BLaER1 (cell line): ENCODE data around the gene BICD1.
A peak's percentile ranks its signal among the peaks of the same experiment; 100 is the strongest.

Experiments
- H3K27ac ChIP-seq: shearing (Covaris generic); formaldehyde crosslinking; 2 replicates; pipeline ENCODE4 v1.8.1; 2022
- H3K27me3 ChIP-seq: shearing (Covaris generic); formaldehyde crosslinking; 2 replicates; pipeline ENCODE4 v1.8.1; 2022
- H3K36me3 ChIP-seq: shearing (Covaris generic); formaldehyde crosslinking; 2 replicates; pipeline ENCODE4 v1.8.1; 2022
- H3K4me1 ChIP-seq: shearing (Covaris generic); formaldehyde crosslinking; 2 replicates; pipeline ENCODE4 v1.8.1; 2022
- H3K4me2 ChIP-seq: shearing (Covaris generic); formaldehyde crosslinking; 2 replicates; pipeline ENCODE4 v1.8.1; 2022
- H3K4me3 ChIP-seq: shearing (Covaris generic); formaldehyde crosslinking; 2 replicates; pipeline ENCODE4 v1.8.1; 2022
- H3K9ac ChIP-seq: shearing (Covaris generic); formaldehyde crosslinking; 2 replicates; pipeline ENCODE4 v1.8.1; 2022
- H3K9me3 ChIP-seq: shearing (Covaris generic); formaldehyde crosslinking; 2 replicates; pipeline ENCODE4 v1.8.1; 2022
- H4K20me1 ChIP-seq: shearing (Covaris generic); formaldehyde crosslinking; 2 replicates; pipeline ENCODE4 v1.8.1; 2022
- Cebpa-rat ChIP-seq: shearing (Covaris generic); IDR thresholded peaks from 2 replicates; pipeline ENCODE4 v1.8.1; 2022

BICD1 gene

GRCh38 chr12:32281098-32281497, 174.5 kb downstream of the BICD1 start:
- no peak overlapping the region for H3K9ac ChIP-seq
- no peaks in the 10 kb centered on the region for H4K20me1 ChIP-seq
- no peaks in the 10 kb centered on the region for H3K27me3 ChIP-seq
- no peak overlapping the region for H3K27ac ChIP-seq
- H3K36me3 ChIP-seq = 0 out of 2 replicates have a peak, but pooled peaks cover under 1% of the 10 kb centered on the region
- H3K4me1 ChIP-seq = no peaks in the 10 kb centered on the region
- no peak overlapping the region for H3K4me3 ChIP-seq
- no peak overlapping the region for H3K4me2 ChIP-seq
- H3K9me3 ChIP-seq = no peaks in the 10 kb centered on the region
- TF ChIP-seq Cebpa-rat = no peak

- H3K4me2 ChIP-seq = no peak overlapping the region
- no peaks in the 10 kb centered on the region for H3K27me3 ChIP-seq
These were observed 177.9 kb downstream of the BICD1 start for GRCh38 chr12:32284561-32284960.

GRCh38 chr12:32285021-32285420, 178.4 kb downstream of the BICD1 start:
- Histone ChIP-seq H3K4me1 (no peaks in the 10 kb centered on the region), H3K9ac (no peak overlapping the region), H3K36me3 (no peaks in the 10 kb centered on the region), H3K9me3 (peaks cover 3% of the 10 kb centered on the region; the same call in 1 of the 2 replicates), H3K27me3 (no peaks in the 10 kb centered on the region), H3K4me2 (no peak overlapping the region), H3K4me3 (no peak overlapping the region), H4K20me1 (no peaks in the 10 kb centered on the region), H3K27ac (no peak overlapping the region)
- TF ChIP-seq Cebpa-rat = no peak

More at GRCh38 chr12:32284561-32284960, 177.9 kb downstream of the BICD1 start:
- no peak for TF ChIP-seq Cebpa-rat
- Histone ChIP-seq H3K9ac (no peak overlapping the region), H3K4me3 (no peak overlapping the region), H4K20me1 (no peaks in the 10 kb centered on the region), H3K36me3 (no peaks in the 10 kb centered on the region), H3K4me1 (no peaks in the 10 kb centered on the region), H3K27ac (no peak overlapping the region), H3K9me3 (peaks cover 3% of the 10 kb centered on the region; the same call in 1 of the 2 replicates)

GRCh38 chr12:32285489-32285888, 178.8 kb downstream of the BICD1 start:
- no peaks in the 10 kb centered on the region for H3K4me1 ChIP-seq

GRCh38 chr12:32290411-32290810, 183.8 kb downstream of the BICD1 start:
- H3K36me3 ChIP-seq = peaks cover 6% of the 10 kb centered on the region; the same call in 1 of the 2 replicates
- no peak overlapping the region for H3K4me2 ChIP-seq
- no peaks in the 10 kb centered on the region for H3K4me1 ChIP-seq
- no peak for TF ChIP-seq Cebpa-rat
- H3K9me3 ChIP-seq = peaks cover 3% of the 10 kb centered on the region; the same call in 1 of the 2 replicates
- H3K27ac ChIP-seq = no peak overlapping the region
- H3K27me3 ChIP-seq = no peaks in the 10 kb centered on the region
- no peaks in the 10 kb centered on the region for H4K20me1 ChIP-seq
- H3K4me3 ChIP-seq = no peak overlapping the region
- H3K9ac ChIP-seq = no peak overlapping the region

More at GRCh38 chr12:32285489-32285888, 178.8 kb downstream of the BICD1 start:
- peaks cover 3% of the 10 kb centered on the region; the same call in 1 of the 2 replicates for H3K9me3 ChIP-seq
- no peak overlapping the region for H3K4me3 ChIP-seq
- H3K27ac ChIP-seq = no peak overlapping the region
- H3K4me2 ChIP-seq = no peak overlapping the region
- no peak overlapping the region for H3K9ac ChIP-seq
- no peak for TF ChIP-seq Cebpa-rat
- H4K20me1 ChIP-seq = no peaks in the 10 kb centered on the region
- no peaks in the 10 kb centered on the region for H3K36me3 ChIP-seq
- no peaks in the 10 kb centered on the region for H3K27me3 ChIP-seq

- no peak for TF ChIP-seq Cebpa-rat
- Histone ChIP-seq H3K9me3 (peaks cover 3% of the 10 kb centered on the region; the same call in 1 of the 2 replicates), H3K36me3 (peaks cover 10% of the 10 kb centered on the region; the same call in 1 of the 2 replicates), H3K4me1 (no peaks in the 10 kb centered on the region), H3K4me3 (no peak overlapping the region), H3K27ac (no peak overlapping the region), H3K27me3 (no peaks in the 10 kb centered on the region), H3K4me2 (no peak overlapping the region), H3K9ac (no peak overlapping the region), H4K20me1 (no peaks in the 10 kb centered on the region)
These were observed 185.5 kb downstream of the BICD1 start for GRCh38 chr12:32292151-32292550.

- peaks cover 10% of the 10 kb centered on the region; the same call in 1 of the 2 replicates for H3K36me3 ChIP-seq
- no peak overlapping the region for H3K4me3 ChIP-seq
- no peaks in the 10 kb centered on the region for H4K20me1 ChIP-seq
- no peak overlapping the region for H3K9ac ChIP-seq
- peaks cover 1% of the 10 kb centered on the region; the same call in 1 of the 2 replicates for H3K9me3 ChIP-seq
- no peaks in the 10 kb centered on the region for H3K27me3 ChIP-seq
- no peak overlapping the region for H3K27ac ChIP-seq
- TF ChIP-seq Cebpa-rat = no peak
- H3K4me2 ChIP-seq = no peak overlapping the region
- H3K4me1 ChIP-seq = no peaks in the 10 kb centered on the region
These were observed 187.3 kb downstream of the BICD1 start for GRCh38 chr12:32293808-32294419.

GRCh38 chr12:32296567-32296966, 189.9 kb downstream of the BICD1 start:
- Histone ChIP-seq H3K4me3 (no peak overlapping the region), H3K9ac (no peak overlapping the region), H3K36me3 (peaks cover 10% of the 10 kb centered on the region; the same call in 1 of the 2 replicates), H3K4me2 (no peak overlapping the region), H3K9me3 (no peaks in the 10 kb centered on the region), H3K27me3 (no peaks in the 10 kb centered on the region), H3K27ac (no peak overlapping the region), H4K20me1 (no peaks in the 10 kb centered on the region), H3K4me1 (peaks cover 5% of the 10 kb centered on the region)
- TF ChIP-seq Cebpa-rat = no peak

- Histone ChIP-seq H3K4me2 (no peak overlapping the region), H3K27ac (no peak overlapping the region), H3K4me1 (peaks cover 14% of the 10 kb centered on the region), H3K9ac (no peak overlapping the region), H4K20me1 (no peaks in the 10 kb centered on the region), H3K9me3 (no peaks in the 10 kb centered on the region), H3K36me3 (peaks cover 14% of the 10 kb centered on the region; the same call in 1 of the 2 replicates), H3K27me3 (no peaks in the 10 kb centered on the region), H3K4me3 (no peak overlapping the region)
- no peak for TF ChIP-seq Cebpa-rat
These were observed 192.3 kb downstream of the BICD1 start for GRCh38 chr12:32298917-32299316.

- Histone ChIP-seq H4K20me1 (no peaks in the 10 kb centered on the region), H3K4me1 (peaks cover 14% of the 10 kb centered on the region), H3K4me2 (peak overlapping the region; percentile 24), H3K27ac (0 out of 2 replicates have a peak overlapping the region, but pooled peaks have one; percentile 13), H3K9me3 (no peaks in the 10 kb centered on the region), H3K4me3 (no peak overlapping the region), H3K9ac (no peak overlapping the region), H3K27me3 (no peaks in the 10 kb centered on the region), H3K36me3 (peaks cover 14% of the 10 kb centered on the region)
- TF ChIP-seq Cebpa-rat = no peak
These were observed 194.6 kb downstream of the BICD1 start for GRCh38 chr12:32301216-32301615.
